ENCODE data around the gene MIER1.

Gene MIER1

GRCh38 chr1:67019600-67020136 is 94.9 kb downstream of the MIER1 start:
- no peaks in the 10 kb centered on the region for H3K4me1 ChIP-seq (ENCODE audit: insufficient read depth, low read length, poor library complexity, severe bottlenecking)
- no peak for TF ChIP-seq EZH2phosphoT487 (IDR thresholded peaks at IDR 0.05; ENCODE audit: borderline replicate concordance)
- TF ChIP-seq CTCF (conservative IDR thresholded peaks at IDR 0.05; ENCODE audit: low read length) = no peak
- H2AFZ ChIP-seq (ENCODE audit: low read length) = no peak overlapping the region
- H3K9me2 ChIP-seq (replicated peaks; ENCODE audit: low read depth, low read length) = no peaks in the 10 kb centered on the region
- H3K36me3 ChIP-seq (ENCODE audit: insufficient read depth, low read length) = peaks cover 42% of the 10 kb centered on the region; the same call in 1 of the 2 replicates
- no peak overlapping the region for H3K4me3 ChIP-seq (ENCODE audit: low read length, poor library complexity, severe bottlenecking)
- no peaks in the 10 kb centered on the region for H4K20me1 ChIP-seq (ENCODE audit: insufficient read depth, low read length, poor library complexity, severe bottlenecking)
- no peak overlapping the region for H3K9ac ChIP-seq (ENCODE audit: low read depth, low read length, poor library complexity, severe bottlenecking)
- H3K27me3 ChIP-seq (ENCODE audit: insufficient read depth, low read length, poor library complexity, severe bottlenecking) = no peaks in the 10 kb centered on the region
- H3F3A ChIP-seq (ENCODE audit: low read depth) = no peaks in the 10 kb centered on the region
- H3K79me2 ChIP-seq (ENCODE audit: insufficient read depth, low read length) = no peaks in the 10 kb centered on the region
- H3K4me2 ChIP-seq (ENCODE audit: low read depth, low read length, poor library complexity, severe bottlenecking) = no peak overlapping the region
- no peaks in the 10 kb centered on the region for H3K9me3 ChIP-seq (ENCODE audit: insufficient read depth, low read depth, low read length)

GRCh38 chr1:67020304-67020703 is 95.5 kb downstream of the MIER1 start:
- no peak overlapping the region for H3K9ac ChIP-seq (ENCODE audit: low read depth, low read length, poor library complexity, severe bottlenecking)
- no peaks in the 10 kb centered on the region for H3K79me2 ChIP-seq (ENCODE audit: insufficient read depth, low read length)
- H2AFZ ChIP-seq (ENCODE audit: low read length) = no peak overlapping the region
- H3K4me1 ChIP-seq (ENCODE audit: insufficient read depth, low read length, poor library complexity, severe bottlenecking) = no peaks in the 10 kb centered on the region
- H3K27me3 ChIP-seq (ENCODE audit: insufficient read depth, low read length, poor library complexity, severe bottlenecking) = no peaks in the 10 kb centered on the region
- H3K9me2 ChIP-seq (replicated peaks; ENCODE audit: low read depth, low read length) = no peaks in the 10 kb centered on the region
- no peaks in the 10 kb centered on the region for H3F3A ChIP-seq (ENCODE audit: low read depth)
- TF ChIP-seq CTCF (conservative IDR thresholded peaks at IDR 0.05; ENCODE audit: low read length) = no peak
- no peak for TF ChIP-seq EZH2phosphoT487 (IDR thresholded peaks at IDR 0.05; ENCODE audit: borderline replicate concordance)
- H3K9me3 ChIP-seq (ENCODE audit: insufficient read depth, low read depth, low read length) = no peaks in the 10 kb centered on the region
- H3K4me2 ChIP-seq (ENCODE audit: low read depth, low read length, poor library complexity, severe bottlenecking) = no peak overlapping the region
- peaks cover 48% of the 10 kb centered on the region; the same call in 1 of the 2 replicates for H3K36me3 ChIP-seq (ENCODE audit: insufficient read depth, low read length)
- H4K20me1 ChIP-seq (ENCODE audit: insufficient read depth, low read length, poor library complexity, severe bottlenecking) = no peaks in the 10 kb centered on the region
- H3K4me3 ChIP-seq (ENCODE audit: low read length, poor library complexity, severe bottlenecking) = no peak overlapping the region

GRCh38 chr1:67020765-67021164 is 96.0 kb downstream of the MIER1 start:
- TF ChIP-seq CTCF (conservative IDR thresholded peaks at IDR 0.05; ENCODE audit: low read length) = no peak
- Histone ChIP-seq H4K20me1 (ENCODE audit: insufficient read depth, low read length, poor library complexity, severe bottlenecking) (no peaks in the 10 kb centered on the region), H3K4me2 (ENCODE audit: low read depth, low read length, poor library complexity, severe bottlenecking) (no peak overlapping the region), H3K27me3 (ENCODE audit: insufficient read depth, low read length, poor library complexity, severe bottlenecking) (no peaks in the 10 kb centered on the region), H3F3A (ENCODE audit: low read depth) (no peaks in the 10 kb centered on the region), H3K9ac (ENCODE audit: low read depth, low read length, poor library complexity, severe bottlenecking) (no peak overlapping the region), H3K79me2 (ENCODE audit: insufficient read depth, low read length) (no peaks in the 10 kb centered on the region), H3K9me2 (replicated peaks; ENCODE audit: low read depth, low read length) (no peaks in the 10 kb centered on the region), H2AFZ (ENCODE audit: low read length) (no peak overlapping the region), H3K4me3 (ENCODE audit: low read length, poor library complexity, severe bottlenecking) (no peak overlapping the region), H3K9me3 (ENCODE audit: insufficient read depth, low read depth, low read length) (no peaks in the 10 kb centered on the region), H3K36me3 (ENCODE audit: insufficient read depth, low read length) (peaks cover 51% of the 10 kb centered on the region; the same call in 1 of the 2 replicates), H3K4me1 (ENCODE audit: insufficient read depth, low read length, poor library complexity, severe bottlenecking) (no peaks in the 10 kb centered on the region)
